Inflammatory macrophage treated with lipopolysaccharide for 4 hours (primary cell): ENCODE measurements around the gene NLN.
A peak's percentile ranks its signal among the peaks of the same experiment; 100 is the strongest.
"Not testable (repeated sequence)": the region's sequence is repeated elsewhere in the genome, so short reads cannot be mapped to it uniquely, and the experiment has no call there.

ENCODE experiments used
- DNase-seq: peaks from one replicate; pipeline ENCODE4 v3.0.0-alpha.2; 2020

The NLN gene

DNA sequence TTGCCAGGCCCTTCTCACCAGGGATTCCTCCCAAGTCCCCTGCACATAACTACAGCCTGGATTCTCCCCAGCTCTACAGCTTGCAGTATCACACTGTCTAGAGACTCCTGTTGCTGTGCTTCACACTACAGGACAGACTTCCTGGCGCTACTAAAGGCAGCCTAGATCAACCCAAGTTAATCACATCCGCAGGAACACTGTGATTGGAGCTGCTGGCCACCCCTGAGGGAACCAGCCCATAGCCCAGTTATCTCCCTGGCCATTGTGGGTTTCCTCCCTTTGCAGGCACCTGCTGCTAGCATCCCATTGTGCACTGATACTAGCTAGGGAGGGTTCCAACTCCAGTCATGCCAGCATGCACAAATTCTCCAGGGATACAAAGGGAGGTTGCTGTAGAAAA lies 53.5 kb downstream of the NLN start:
- no peak for DNase-seq

DNA sequence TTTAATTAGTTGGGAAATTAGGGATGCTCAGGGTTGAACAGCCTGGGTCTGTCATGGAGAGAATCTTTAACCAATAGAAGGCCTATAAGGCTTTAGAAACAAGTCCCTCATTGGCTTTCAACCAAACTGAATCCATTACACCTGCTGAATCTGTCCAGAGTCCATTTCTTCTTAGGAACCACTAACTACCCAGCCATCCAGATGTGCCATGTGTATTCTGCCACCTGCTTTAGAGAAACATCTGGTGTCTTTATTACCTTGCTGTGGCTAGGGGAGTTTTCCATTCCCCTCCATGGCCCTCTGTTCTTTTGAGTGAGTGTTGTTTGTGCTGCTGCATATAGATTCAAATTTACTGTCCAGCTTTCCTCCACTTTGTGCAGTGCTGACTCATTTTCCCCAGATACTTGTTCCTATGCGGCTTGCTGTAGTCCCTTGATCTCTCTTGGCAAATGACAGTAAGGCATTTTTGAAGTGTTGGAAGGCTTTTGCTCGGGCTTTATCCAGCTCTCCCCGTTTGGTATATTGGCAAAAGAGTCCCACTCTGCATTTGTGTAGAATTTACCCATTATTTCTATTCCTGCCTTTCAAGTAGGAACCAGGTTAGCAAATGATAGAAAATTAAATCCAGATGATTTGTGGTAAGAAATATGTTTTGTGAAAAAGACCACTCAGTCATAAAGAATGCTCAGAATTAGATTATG lies 54.6 kb downstream of the NLN start:
- DNase-seq, result no peak

DNA sequence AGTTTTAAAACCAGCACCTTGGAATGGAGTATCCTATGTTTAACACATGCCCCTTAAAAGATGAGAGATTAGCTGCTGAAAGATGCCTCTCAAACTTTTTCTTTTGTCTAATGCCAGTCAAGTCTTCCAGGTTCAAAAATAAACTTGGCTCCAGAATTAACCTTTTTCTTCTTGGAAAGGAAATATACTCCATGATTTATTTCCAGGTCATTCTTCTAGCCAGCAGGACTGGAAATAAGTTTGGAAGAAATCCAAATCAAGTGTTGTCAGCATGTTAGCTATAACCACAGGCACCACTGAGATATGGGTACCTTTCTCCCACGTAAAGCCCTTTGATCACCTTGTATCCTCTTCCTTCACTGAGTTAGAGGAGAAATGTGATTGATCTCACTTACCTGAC lies 56.1 kb downstream of the NLN start:
- no peak for DNase-seq

DNA sequence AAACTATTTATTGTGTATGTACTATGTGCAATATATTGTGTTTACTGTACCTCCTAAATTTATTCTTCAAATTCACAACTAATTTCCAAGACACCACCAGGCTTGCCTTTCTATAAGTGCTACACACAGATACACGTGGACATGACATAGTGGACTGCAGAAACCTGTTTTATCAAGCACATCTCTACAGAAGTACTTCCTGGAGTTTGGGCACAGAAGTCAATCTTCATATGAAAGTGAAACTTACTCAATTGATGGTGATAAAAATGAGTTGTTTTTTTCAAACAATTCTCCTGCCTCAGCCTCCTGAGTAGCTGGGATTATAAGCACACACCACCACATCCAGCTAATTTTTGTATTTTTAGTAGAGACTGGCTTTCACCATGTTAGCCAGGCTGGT lies 57.6 kb downstream of the NLN start:
- DNase-seq, result peak; percentile 17

DNA sequence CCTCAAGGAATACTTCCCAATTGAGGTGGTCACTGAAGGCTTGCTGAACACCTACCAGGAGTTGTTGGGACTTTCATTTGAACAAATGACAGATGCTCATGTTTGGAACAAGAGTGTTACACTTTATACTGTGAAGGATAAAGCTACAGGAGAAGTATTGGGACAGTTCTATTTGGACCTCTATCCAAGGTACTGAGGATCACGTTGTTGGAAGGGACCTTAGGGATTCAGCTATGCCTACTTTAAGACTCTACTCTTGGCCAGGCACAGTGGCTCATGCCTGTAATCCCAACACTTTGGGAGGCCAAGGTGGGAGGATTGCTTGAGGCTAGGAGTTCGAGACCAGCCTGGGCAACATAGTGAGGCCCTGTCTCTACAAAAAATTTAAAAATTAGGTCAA lies 66.3 kb downstream of the NLN start:
- DNase-seq, result not testable (repeated sequence)

DNA sequence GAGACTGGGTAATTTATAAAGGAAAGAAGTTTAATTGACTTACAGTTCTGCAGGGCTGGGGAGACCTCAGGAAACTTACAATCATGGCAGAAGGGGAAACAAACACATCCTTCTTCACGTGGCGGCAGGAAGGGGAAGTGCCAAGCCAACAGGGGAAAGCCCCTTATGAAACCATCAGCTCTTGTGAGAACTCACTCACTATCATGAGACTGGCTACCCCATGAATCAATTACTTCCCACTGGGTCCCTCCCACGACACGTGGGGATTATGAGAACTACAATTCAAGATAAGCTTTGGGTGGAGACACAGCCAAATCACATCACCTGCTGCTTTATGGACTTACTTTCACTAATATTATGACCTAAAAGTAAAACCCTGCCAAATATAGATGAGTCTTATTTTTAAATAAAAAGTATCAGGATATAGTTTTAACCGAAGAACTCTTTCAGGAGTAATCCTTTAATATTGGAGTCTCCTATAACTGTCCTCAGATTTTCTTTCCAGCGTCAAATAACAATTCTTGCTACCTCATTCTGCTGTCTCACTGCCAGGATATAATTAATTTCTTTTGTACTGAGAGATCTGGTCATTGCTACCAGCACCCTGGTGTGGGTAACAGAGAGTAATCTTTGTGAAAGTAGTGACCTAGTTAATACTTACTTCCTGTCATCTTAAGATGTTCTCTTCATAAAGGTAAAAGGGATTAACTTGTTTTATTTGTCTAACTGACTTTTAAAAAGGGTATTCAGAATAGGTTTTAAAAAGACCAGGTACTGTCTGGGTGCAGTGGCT lies 68.6 kb downstream of the NLN start:
- peak; percentile 96 for DNase-seq

DNA sequence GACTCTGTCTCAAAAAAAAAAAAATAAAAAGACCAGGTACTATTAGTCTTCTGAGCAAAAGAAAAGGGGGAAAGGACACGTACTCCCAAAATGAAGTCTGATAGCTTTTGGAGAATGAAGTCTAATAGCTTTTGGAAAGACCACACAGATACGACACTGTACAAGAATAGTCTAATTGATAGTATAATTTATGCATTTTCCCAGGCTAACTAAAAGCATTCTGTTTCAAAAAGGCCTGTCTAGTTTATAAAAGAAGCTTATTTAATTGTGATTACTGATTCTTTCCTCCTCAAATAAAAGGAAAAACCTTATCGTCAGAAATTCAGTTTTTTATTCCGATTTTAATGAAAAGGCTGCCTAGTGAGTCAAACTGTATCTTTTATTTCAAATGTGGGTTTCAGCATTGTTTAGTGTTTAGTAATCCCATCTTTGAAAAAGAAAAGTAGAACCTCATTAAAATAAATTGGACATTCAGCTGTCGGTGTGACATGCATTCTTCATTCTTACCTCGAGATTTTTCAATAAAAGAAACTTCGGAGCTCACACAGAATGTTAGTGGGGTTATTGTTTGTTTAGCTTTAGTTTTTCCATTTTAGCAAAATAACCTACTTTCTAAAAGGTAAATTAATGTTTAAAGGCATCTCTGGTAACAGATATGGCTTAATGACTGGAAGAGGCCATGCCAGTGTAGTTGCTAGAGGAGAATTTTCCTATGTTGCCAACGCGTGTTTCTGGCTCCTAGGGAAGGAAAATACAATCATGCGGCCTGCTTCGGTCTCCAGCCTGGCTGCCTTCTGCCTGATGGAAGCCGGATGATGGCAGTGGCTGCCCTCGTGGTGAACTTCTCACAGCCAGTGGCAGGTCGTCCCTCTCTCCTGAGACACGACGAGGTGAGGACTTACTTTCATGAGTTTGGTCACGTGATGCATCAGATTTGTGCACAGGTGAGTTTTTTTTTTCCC lies 70.0 kb downstream of the NLN start:
- no peak for DNase-seq

DNA sequence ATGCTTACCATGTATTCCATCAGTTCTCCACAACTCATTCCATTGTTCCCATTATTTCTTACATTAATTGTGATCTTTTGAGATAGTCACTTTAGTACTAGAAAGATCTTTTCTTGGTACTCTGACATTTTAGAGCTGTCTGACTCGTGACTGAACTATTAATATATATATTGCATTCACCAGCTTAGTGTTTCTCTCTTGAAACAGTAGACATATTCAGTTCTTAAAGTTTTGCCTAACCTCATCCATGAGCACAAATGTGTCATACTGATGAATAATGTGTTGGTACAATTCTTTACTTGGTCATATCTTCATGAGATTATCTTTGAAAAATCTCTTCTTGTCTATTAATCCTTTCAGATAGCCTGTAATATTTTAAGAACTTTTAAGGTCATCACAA lies 74.3 kb downstream of the NLN start:
- no peak for DNase-seq

DNA sequence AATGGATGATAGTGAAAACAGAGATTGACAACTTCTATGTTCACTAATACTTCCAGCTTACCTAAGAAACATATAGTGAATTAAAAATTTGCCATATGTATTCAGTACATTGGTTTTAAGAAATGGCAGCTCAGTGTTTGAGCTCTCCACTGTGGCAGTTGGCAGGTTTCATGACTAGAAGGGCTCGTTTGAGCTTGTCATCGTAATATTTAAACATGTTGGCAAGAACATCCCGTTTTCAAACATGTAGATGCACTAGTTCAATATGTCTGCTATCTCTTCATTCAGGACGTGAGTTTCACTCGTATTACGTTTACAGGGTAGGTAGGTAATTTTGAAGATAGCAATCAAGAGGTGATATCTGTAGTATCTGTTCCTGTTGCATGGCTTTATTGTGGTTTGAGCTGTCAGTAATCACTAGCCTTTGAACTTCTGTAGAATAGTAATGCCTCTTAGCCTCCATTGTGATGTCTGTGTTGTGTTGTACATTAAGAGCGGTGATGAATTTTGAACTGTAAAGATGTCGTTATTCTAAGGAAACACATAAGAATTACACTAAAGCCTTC lies 74.8 kb downstream of the NLN start:
- DNase-seq, result no peak

DNA sequence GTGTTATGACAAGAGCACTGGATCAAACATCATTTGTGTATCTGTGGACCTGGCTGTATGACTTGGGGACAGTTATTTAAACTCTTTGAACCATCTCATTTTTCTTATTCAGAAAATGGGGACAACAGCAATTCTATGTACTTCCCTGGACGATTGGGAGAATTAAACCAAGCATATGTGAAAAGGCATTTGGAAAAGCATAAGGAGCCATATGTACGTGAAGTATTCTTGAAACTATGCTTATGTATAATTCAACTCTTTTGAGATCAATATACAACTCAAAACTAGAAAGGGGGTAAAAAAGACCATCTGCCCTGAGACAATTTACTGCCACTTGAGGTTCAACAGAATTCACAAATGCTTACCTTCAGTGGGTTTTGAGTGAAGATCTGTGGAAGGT lies 75.5 kb downstream of the NLN start:
- no peak for DNase-seq

DNA sequence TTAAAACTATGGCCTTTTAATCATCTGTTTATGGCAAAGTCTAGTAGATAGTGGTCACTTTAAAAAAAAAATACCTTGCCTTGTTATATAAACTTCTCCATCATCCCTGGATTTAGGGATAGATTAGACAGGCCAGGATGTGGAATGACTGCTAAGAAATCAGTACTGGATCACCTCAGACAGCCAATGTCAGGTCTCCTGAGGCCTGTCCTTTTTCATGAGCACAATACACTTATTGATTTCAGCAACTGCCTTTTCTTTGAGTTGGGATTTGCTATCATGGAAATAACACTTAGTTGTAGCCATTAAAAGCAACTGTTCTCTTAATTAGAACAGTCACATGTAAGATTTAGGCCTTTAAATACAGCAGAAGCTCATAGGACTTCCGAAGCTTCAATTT lies 77.9 kb downstream of the NLN start:
- no peak for DNase-seq

DNA sequence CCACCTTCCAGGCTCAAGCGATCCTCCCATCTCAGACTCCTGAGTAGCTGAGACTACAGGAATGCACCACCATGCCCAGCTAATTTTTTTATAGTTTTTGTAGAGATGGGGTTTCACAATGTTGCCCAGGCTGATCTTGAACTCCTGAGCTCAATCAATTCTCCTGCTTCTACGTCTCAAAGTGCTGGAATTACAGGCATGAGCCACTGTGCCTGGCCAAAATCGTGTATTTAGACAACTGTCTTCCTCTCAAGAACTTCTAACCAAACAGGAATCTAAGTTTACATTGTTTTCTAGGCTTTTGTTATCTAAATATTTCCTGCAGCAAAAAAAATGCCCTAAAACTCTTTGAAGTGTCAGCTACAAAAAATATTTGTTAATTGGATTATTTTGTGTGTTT lies 78.8 kb downstream of the NLN start:
- no peak for DNase-seq

DNA sequence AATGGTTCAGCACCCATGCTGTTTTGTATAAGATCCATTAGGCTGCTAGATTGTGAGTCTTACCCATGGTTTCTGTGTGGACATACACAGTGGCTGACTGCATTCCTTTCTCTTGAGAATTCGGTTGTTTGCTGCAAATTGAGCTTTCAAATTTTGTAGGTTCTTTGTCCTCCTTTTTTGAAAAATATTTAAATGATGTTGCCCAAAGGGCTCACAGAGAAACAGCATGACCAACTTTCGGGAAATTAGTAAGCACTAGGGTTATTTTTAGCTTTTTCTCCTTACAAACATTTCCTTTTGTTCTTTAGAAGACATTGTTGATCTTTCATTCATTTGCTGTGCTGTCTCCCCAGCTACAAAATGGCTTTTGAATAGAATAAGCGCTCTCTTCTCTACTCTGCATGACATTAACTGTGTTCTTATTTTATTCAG lies 79.4 kb downstream of the NLN start:
- DNase-seq, result no peak

DNA sequence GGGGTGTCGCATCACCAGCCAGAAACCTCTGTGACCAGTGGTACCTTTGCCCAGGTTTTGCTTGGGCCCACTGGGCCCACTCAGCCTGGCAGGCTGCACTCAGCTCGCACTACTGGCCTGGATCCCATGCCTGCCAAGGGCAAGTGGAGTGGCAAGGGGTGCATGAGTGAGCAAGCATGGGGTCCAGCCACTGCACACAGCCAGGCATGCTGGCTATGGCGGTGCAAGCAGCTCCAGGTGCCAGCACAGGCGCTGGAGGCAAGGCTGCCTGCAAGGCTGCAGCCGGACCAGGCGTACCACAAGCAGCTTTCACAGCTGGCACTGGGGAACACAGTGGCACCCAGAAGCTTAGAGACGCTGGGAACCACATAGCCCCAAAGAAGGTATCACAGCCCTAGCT lies 80.1 kb downstream of the NLN start:
- no peak for DNase-seq

DNA sequence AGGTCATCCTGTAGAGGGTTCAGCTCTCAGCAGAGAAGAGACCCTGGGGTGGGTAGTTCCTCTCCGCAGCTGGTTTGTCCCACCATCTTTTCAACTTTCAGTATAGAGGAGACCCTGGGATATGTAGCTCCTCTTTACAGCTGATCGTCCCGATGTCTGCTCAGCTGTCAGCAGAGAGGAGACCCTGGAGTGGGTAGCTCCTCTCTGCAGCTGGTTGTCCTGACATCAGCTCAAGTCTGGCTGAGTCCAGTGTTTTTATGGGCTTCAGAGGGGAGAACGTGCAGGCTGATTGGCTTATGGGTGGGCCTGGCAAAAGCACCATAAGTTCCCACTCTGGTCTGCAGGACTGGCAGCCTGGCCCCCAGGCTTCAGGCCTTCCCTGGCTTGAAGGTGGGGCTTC lies 80.8 kb downstream of the NLN start:
- DNase-seq, result no peak

DNA sequence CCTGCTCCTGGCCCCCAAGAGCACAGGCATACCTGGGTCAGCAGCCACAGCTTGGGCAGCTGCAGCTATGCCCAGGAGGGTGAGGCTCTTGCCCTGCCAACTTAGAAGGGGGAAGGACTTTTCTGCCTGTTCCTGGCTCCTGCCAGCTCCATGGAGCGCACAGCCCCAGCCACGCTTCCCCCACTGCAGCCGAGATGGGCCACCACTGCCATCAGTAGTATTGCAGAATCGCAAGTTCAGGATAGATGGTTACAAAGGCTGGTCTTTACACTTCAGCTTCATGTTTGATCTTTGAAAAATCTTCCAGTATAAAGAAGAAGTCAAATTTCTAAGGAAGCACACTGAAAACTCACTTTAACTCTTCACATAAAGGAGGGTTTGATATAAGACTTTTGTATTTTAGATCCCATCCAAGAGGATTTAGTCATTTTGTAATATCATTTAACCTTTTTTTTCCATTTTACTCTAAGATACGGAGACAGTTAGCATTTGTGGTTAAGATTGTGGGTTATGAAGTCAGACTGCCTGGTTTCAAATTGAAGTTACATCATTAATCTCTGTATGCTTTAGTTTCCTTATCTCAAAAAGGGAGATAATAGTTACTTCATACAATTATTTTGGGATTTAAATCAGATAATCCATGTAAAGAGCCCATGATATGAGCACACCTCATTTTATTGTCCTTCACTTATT lies 81.8 kb downstream of the NLN start:
- peak; percentile 49 for DNase-seq

DNA sequence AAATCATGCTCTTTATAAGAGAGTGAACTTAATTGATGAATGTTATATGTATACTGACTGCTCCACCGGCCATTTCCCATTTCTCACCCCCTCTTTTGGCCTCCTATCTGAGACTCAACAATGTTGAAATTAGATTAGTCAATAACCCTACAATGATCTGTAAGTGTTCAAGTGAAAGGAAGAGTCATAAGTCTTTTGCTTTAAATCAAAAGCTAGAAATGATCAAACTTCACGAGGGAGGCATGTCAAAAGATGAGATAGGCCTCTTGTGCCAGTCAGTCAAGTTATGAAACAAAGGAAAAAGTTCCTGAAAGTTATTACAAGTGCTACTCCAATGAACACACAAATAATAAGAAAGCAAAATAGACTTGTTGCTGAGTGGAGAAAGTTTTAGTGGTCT lies 83.1 kb downstream of the NLN start:
- DNase-seq, result peak; percentile 53

DNA sequence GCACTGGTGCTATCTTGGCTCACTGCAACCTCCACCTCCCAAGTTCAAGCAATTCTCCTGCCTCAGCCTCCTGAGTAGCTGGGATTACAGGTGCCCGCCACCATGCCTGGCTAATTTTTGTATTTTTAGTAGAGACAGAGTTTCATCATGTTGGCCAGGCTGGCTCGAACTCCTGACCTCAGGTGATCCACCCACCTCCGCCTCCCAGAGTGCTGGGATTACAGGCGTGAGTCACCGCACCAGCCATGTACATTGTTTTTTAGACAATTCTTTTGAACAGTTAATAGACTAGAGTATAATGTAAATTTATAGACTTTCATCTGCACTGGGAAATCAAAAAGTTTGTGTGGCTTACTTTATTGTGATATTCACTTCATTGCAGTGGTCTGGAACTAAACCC lies 85.5 kb downstream of the NLN start:
- DNase-seq, result not testable (repeated sequence)

DNA sequence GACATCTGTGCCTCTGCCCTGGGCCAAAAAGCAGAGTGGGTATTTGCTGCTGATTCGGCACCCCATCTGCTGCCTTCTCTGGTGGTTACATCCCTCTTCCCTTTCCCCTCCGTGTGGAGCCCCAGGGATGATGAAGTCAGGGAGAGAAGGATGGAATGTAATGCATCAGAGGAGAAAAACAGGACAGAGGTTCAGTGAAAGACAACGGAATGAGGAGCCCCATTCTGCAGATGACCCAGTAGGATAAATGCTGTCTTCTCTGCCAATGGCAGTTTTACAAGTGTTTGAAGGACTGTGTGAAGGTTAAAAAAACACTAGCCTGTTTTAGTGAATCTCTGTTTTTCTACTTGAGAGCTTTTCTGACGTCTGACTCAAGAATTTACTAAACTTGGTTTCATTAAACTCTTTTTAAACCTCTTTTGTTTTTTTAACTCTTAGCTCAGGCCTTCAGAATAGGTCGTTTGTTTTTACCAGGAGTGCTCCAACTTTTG lies 86.3 kb downstream of the NLN start:
- no peak for DNase-seq

DNA sequence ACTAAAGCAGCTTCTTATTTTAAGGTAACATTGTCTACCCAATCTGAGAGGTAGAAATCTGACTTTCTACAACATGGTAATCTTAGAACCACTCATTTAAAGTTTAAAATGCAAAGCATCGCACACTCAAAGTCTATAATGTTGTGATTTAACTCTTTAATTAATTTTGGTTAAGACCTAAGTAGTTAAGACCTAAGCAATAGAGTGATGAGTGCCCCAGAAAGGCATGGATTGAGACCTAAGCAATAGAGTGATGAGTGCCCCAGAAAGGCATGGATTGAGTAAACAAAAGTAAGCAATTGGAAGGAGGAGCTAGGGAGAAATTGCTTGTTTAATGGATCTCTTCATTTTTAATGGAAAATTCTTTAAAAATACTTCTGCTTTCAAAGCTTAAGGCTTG lies 86.8 kb downstream of the NLN start:
- DNase-seq, result no peak

DNA sequence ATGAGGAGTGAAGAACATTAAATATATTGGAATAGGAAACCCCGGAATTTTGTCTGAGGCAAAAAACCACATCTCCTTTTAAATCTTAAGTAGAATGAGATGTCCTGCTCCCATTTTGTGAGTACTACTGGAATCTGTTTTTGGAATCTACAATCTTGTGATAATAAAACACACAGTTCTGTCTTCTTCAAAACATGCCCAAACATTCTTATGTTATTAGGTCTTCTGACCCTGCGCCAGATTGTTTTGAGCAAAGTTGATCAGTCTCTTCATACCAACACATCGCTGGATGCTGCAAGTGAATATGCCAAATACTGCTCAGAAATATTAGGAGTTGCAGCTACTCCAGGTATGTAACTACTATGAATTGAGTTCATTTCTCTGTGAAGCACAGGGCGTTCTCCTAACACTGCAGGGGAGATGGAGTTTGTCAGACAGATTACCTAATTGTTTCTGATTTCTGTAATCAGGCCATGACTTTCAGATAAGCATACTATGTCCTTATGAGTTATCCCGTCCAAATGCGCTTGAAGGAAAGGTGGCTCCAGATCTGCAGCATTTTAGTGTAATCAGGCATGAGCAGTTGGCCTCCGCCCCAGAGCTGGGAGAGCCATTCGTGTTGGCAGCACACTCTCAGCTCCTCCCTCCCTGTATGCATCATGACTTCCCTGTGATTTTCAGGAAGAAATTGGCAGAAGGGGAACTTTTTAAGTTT lies 88.0 kb downstream of the NLN start:
- DNase-seq, result peak; percentile 20

DNA sequence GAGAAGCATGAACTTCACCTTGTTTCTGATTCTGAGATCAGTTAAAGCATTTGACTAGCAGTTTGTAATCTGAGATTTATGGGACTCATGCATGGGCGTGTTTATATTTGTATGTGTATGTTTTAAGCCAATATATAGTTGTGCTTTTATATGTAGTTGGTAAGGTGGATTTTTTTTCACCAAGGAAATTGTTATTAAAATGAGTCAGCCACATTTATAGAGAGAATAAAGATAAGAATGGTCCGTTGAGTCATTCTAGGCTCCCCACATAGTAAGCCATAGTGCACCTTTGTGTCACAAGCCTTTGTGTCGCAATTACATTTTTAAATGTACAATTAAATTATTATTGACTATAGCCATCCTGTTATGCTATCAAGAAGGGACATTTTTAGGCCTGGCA lies 89.0 kb downstream of the NLN start:
- DNase-seq, result no peak
